GM23338 (cell line): Measurements from ENCODE around the gene CMKLR1. TPM values are rescaled to one million over a fixed set of nuclear protein-coding genes. Genes with fewer than 3 reads are reported as not detected.

Experiments
- ATAC-seq: fragments of 200-7000 bp; cut with Tn5 transposase; 3 replicates; pipeline ENCODE4 v1.9.1; 2020
- DNase-seq: peaks from one replicate; pipeline ENCODE4 v3.0.0-alpha.2; 2015; ENCODE audit warnings: low spot score
- H2AFZ ChIP-seq: fragments of 200-600 bp; sonication (generic); 2 replicates; pipeline ENCODE4 v1.8.0; 2016; ENCODE audit warnings: antibody characterized with exemption, mild to moderate bottlenecking, moderate library complexity
- H3F3A ChIP-seq: fragments of 200-600 bp; sonication (generic); replicated peaks from 2 replicates; pipeline ENCODE4 v1.8.0; 2017; ENCODE audit warnings: antibody characterized with exemption, mixed run types, low read depth
- H3K27ac ChIP-seq: fragments of 200-600 bp; sonication (generic); 2 replicates; pipeline ENCODE4 v1.6.1; 2016; ENCODE audit warnings: low read depth
- H3K27me3 ChIP-seq: fragments of 200-600 bp; sonication (generic); 2 replicates; pipeline ENCODE4 v1.8.0; 2016; ENCODE audit warnings: mild to moderate bottlenecking, mixed run types, moderate library complexity; ENCODE audit not compliant: insufficient read depth
- H3K36me3 ChIP-seq: fragments of 200-600 bp; sonication (generic); 2 replicates; pipeline ENCODE4 v1.8.0; 2016; ENCODE audit warnings: mild to moderate bottlenecking; ENCODE audit not compliant: insufficient read depth
- H3K4me1 ChIP-seq: fragments of 200-600 bp; sonication (generic); 2 replicates; pipeline ENCODE4 v1.8.0; 2016; ENCODE audit warnings: mild to moderate bottlenecking, moderate library complexity; ENCODE audit not compliant: insufficient read depth
- H3K4me2 ChIP-seq: fragments of 200-600 bp; sonication (generic); 2 replicates; pipeline ENCODE4 v1.7.1; 2017; ENCODE audit warnings: mixed run types
- H3K4me3 ChIP-seq: fragments of 200-600 bp; sonication (generic); 2 replicates; pipeline ENCODE4 v1.6.1; 2016; ENCODE audit warnings: mixed run types
- H3K79me2 ChIP-seq: fragments of 200-600 bp; sonication (generic); replicated peaks from 2 replicates; pipeline ENCODE4 v1.8.0; 2017; ENCODE audit warnings: mild to moderate bottlenecking; ENCODE audit not compliant: insufficient read depth
- H3K9me2 ChIP-seq: fragments of 200-600 bp; sonication (generic); 2 replicates; pipeline ENCODE4 v1.8.0; 2017; ENCODE audit not compliant: insufficient read depth
- H4K20me1 ChIP-seq: fragments of 200-600 bp; sonication (generic); replicated peaks from 2 replicates; pipeline ENCODE4 v1.8.0; 2017; ENCODE audit warnings: mild to moderate bottlenecking; ENCODE audit not compliant: insufficient read depth
- H3K27ac Mint-ChIP-seq: 2 replicates; pipeline ENCODE4 v1.8.0; 2020; ENCODE audit warnings: inconsistent platforms, mild to moderate bottlenecking, moderate library complexity, mixed read lengths
- H3K27me3 Mint-ChIP-seq: 3 replicates; pipeline ENCODE4 v1.8.0; 2022; ENCODE audit warnings: low read depth, mild to moderate bottlenecking, moderate library complexity, mixed read lengths, inconsistent platforms; ENCODE audit not compliant: insufficient read depth, poor library complexity
- H3K36me3 Mint-ChIP-seq: 3 replicates; pipeline ENCODE4 v1.8.0; 2021; ENCODE audit warnings: low read depth, mild to moderate bottlenecking, inconsistent platforms, moderate library complexity, mixed read lengths
- H3K4me1 Mint-ChIP-seq: 3 replicates; pipeline ENCODE4 v1.8.0; 2020; ENCODE audit warnings: mild to moderate bottlenecking, inconsistent platforms, mixed read lengths
- H3K4me3 Mint-ChIP-seq: 3 replicates; pipeline ENCODE4 v1.8.0; 2021; ENCODE audit warnings: moderate library complexity, mild to moderate bottlenecking, inconsistent platforms, mixed read lengths
- H3K9me3 Mint-ChIP-seq: 3 replicates; pipeline ENCODE4 v1.8.0; 2020; ENCODE audit warnings: moderate library complexity, mild to moderate bottlenecking, inconsistent platforms, mixed read lengths
- CREB1 ChIP-seq: fragments of 250-450 bp; sonication (Bioruptor Pico); IDR thresholded peaks from 2 replicates; pipeline ENCODE4 v1.5.0; 2020; ENCODE audit warnings: low read depth, mild to moderate bottlenecking, moderate library complexity
- CTCF ChIP-seq, 2 experiments: fragments of 200-600 bp in 1 of 2; sonication (generic) in 1 of 2; conservative IDR thresholded peaks; 2 replicates each; pipeline versions ENCODE4 v1.5.1 to v1.6.1; 2016 to 2017; ENCODE audit warnings: antibody characterized with exemption in 2 of 2, low read depth in 2 of 2, mild to moderate bottlenecking in 2 of 2, moderate library complexity in 1 of 2
- EZH2 ChIP-seq: fragments of 200-600 bp; sonication (generic); IDR thresholded peaks from one replicate; pipeline ENCODE4 v1.8.0; 2017; ENCODE audit warnings: antibody characterized with exemption, mild to moderate bottlenecking, low read depth; ENCODE audit not compliant: unreplicated experiment
- JUNB ChIP-seq: IDR thresholded peaks from one replicate; pipeline ENCODE4 v1.6.1; 2016; ENCODE audit warnings: antibody characterized with exemption; ENCODE audit not compliant: unreplicated experiment
- STAT1 ChIP-seq: IDR thresholded peaks from one replicate; pipeline ENCODE4 v1.6.1; 2016; ENCODE audit warnings: antibody characterized with exemption; ENCODE audit not compliant: unreplicated experiment
- ZNF331 ChIP-seq: fragments of 250-450 bp; sonication (Bioruptor Pico); IDR thresholded peaks from 2 replicates; pipeline ENCODE4 v1.5.0; 2020; ENCODE audit warnings: low read depth, mild to moderate bottlenecking, moderate library complexity
- ZNF462 ChIP-seq: fragments of 250-450 bp; sonication (Bioruptor Pico); IDR thresholded peaks from 2 replicates; pipeline ENCODE4 v1.5.0; 2020; ENCODE audit warnings: mild to moderate bottlenecking, moderate library complexity
- polyA plus RNA-seq: library from polyadenylated mRNA; unstranded; fragments of >200 nt; fragmentation: Nextera tagmentation; extraction: Ambion mirVana; gene quantifications from 2 replicates; pipeline ENCODE4 v1.2.1, GENCODE V29; 2016
- total RNA-seq: library from RNA; depleted of rRNA; stranded (reverse); fragments of >200 nt; shearing (Covaris generic); gene quantifications from 2 replicates; pipeline ENCODE4 v1.2.3, GENCODE V29; 2014

The CMKLR1 gene
- total and polyA plus RNA-seq, 2 experiments from 2014 or later: 0.40 to 2.6 TPM

- no peak for TF ChIP-seq STAT1
Observed at GRCh38 chr12:108340037-108340436, 926 bp upstream of the CMKLR1 start (continued).

- ATAC-seq (peak; percentile 81), DNase-seq (peak; percentile 74)
- H3K79me2 ChIP-seq: no peaks in the 10 kb centered on the region
- Mint-ChIP-seq H3K4me3 (no peak overlapping the region), H3K36me3 (no peaks in the 10 kb centered on the region), H3K4me1 (peaks cover 9% of the 10 kb centered on the region), H3K27ac (no peak overlapping the region), H3K27me3 (peaks cover 5% of the 10 kb centered on the region), H3K9me3 (no peaks in the 10 kb centered on the region)
- H3K4me2 ChIP-seq: no peak overlapping the region
- peak overlapping the region; percentile 12; the same call in 1 of the 2 replicates for H2AFZ ChIP-seq
- no peaks in the 10 kb centered on the region for H3K27me3 ChIP-seq
- H3F3A ChIP-seq: no peaks in the 10 kb centered on the region
- H4K20me1 ChIP-seq: no peaks in the 10 kb centered on the region
- H3K4me3 ChIP-seq: no peak overlapping the region
- H3K9me2 ChIP-seq: no peaks in the 10 kb centered on the region
- H3K36me3 ChIP-seq: no peaks in the 10 kb centered on the region
- peaks cover 14% of the 10 kb centered on the region for H3K4me1 ChIP-seq
- TF ChIP-seq JUNB: no peak
- TF ChIP-seq CREB1 (CRISPR knock-in tag): no peak
- no peak for TF ChIP-seq ZNF331 (CRISPR knock-in tag)
- no peak for TF ChIP-seq EZH2
- TF ChIP-seq CTCF (conservative IDR thresholded peaks at IDR 0.05; ENCODE audit: low read depth in 2 of 2): peak; percentile 63 to 73
- TF ChIP-seq ZNF462 (CRISPR knock-in tag): peak; percentile 38; the same call in 1 of the 2 replicates
- H3K27ac ChIP-seq: no peak overlapping the region
Observed at GRCh38 chr12:108337235-108338223, 1.6 kb downstream of the CMKLR1 start.
